H1 (cell line): ENCODE results near the gene STOML2. TPM values are rescaled to one million over a fixed set of nuclear protein-coding genes. Genes with fewer than 3 reads are reported as not detected.

ENCODE experiments used
- E2F6 ChIP-seq: IDR thresholded peaks from 2 replicates; pipeline ENCODE4 v1.6.1; 2012; ENCODE audit warnings: inconsistent platforms
- FOSL1 ChIP-seq: IDR thresholded peaks from 2 replicates; pipeline ENCODE4 v1.6.1; 2011; ENCODE audit warnings: mild to moderate bottlenecking, low read depth, low read length, moderate library complexity; ENCODE audit not compliant: insufficient read depth
- GABPA ChIP-seq: IDR thresholded peaks from 2 replicates; pipeline ENCODE4 v1.6.1; 2011; ENCODE audit warnings: mild to moderate bottlenecking, low read length, moderate library complexity, borderline replicate concordance; ENCODE audit not compliant: insufficient read depth
- NANOG ChIP-seq: IDR thresholded peaks from 2 replicates; pipeline ENCODE4 v1.6.1; 2011; ENCODE audit warnings: low read length, low read depth, mild to moderate bottlenecking, inconsistent platforms; ENCODE audit not compliant: insufficient read depth, poor library complexity, severe bottlenecking
- RXRA ChIP-seq: IDR thresholded peaks from 2 replicates; pipeline ENCODE4 v1.6.1; 2011; ENCODE audit warnings: low read depth, mild to moderate bottlenecking, low read length, moderate library complexity; ENCODE audit not compliant: insufficient read depth
- SIN3A ChIP-seq, 2 experiments: IDR thresholded peaks in 1 of 2; conservative IDR thresholded peaks in 1 of 2; 2 replicates each; pipeline ENCODE4 v1.6.1; 2011 to 2012; ENCODE audit warnings: low read length in 2 of 2, improper control_type of control experiment in 1 of 2, low read depth in 1 of 2, mild to moderate bottlenecking in 1 of 2
- polyA plus RNA-seq, 7 experiments: library from polyadenylated mRNA; depleted of rRNA in 3 of 7; stranded (reverse) in 5 of 7; unstranded in 2 of 7; fragments of >200 nt in 5 of 7; fragments of 200-250 nt in 2 of 7; gene quantifications; 1 replicate in 5 of 7; 2 replicates in 1 of 7; 4 replicates in 1 of 7; pipeline versions ENCODE4 v1.2.1 to v1.2.3, GENCODE V29; 2011 to 2013; ENCODE audit warnings: missing spikeins in 2 of 7, mixed read lengths in 2 of 7
- total RNA-seq: library from RNA; stranded (reverse); fragmentation: NEBNext Ultra II Directional; extraction: Animal tissue kit (Norgen Biotek cat#: 25700); gene quantifications from 2 replicates; pipeline ENCODE4 v1.2.1, GENCODE V29; 2021

The STOML2 gene
- total and polyA plus RNA-seq, 2 of the 8 experiments (the other 6 are each of a cell fraction or from before 2014, with no cell fraction given), result 203 to 256 TPM

- TF ChIP-seq SIN3A (conservative IDR thresholded peaks at IDR 0.05 in 1 of 2, IDR thresholded peaks at IDR 0.05 in 1 of 2; ENCODE audit: low read depth in 1 of 2, low read length in 2 of 2) (no peak), GABPA (no peak), NANOG (no peak), E2F6 (no peak), RXRA (no peak), FOSL1 (no peak)
These were observed 35.9 kb downstream of the STOML2 start (continued) for GRCh38 chr9:35067056-35067455.
